ENCODE results near the gene PLA2G2D. TPM values are rescaled to one million over a fixed set of nuclear protein-coding genes. Genes with fewer than 3 reads are reported as not detected.
A peak's percentile ranks its signal among the peaks of the same experiment; 100 is the strongest.

The PLA2G2D gene
- total and polyA plus RNA-seq, 9 of the 15 experiments (the other 6 are each of a cell fraction or from before 2014, with no cell fraction given) = not detected

DNA sequence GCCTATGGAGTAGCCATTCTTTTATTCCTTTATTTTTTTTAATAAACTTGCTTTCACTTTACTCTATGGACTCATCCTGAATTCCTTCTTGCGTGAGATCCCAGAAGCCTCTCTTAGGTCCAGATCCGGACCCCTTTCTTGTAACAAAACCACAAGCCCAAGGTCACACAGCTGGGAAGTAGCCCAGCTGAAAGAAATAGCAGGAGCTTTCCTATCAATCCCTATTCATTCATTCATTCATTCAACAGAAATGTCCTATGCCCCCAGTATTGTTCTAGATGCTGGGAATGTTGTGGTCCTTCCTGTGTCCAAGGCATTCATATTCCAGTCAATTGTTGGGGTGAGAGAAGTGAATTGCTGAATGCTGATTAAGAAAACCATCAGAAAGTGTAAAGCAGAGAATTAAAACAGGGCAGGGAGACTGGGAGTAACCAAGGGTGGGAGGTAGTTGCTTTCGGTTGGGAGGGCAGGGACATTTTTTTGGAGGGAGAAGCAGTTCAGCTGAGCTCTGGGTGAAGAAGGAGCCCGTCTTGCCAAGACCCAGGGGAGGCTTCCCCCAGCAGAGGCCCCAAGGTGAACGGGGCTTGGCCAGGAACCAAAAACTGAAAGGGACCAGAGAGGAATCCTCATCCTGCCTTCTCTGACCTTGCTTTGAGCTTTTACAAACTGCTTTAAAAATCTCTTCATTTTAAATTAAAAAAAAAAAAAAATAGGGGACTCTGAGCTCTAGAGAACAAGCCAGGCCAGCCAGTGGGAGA is 10.8 kb downstream of the PLA2G2D start (continued):
- no peak for TF ChIP-seq FOXK2 (conservative IDR thresholded peaks at IDR 0.05 in 1 of 2, IDR thresholded peaks at IDR 0.05 in 1 of 2; ENCODE audit: low read depth in 2 of 2)
- TF ChIP-seq GABPB1 (CRISPR knock-in tag; IDR thresholded peaks at IDR 0.05) = no peak
- no peak for TF ChIP-seq ZNF239 (CRISPR knock-in tag; IDR thresholded peaks at IDR 0.05)
- no peak for TF ChIP-seq BRD4 (IDR thresholded peaks at IDR 0.05)
- no peak for TF ChIP-seq ZNF717 (CRISPR knock-in tag; IDR thresholded peaks at IDR 0.05)
- TF ChIP-seq, protein P1, sequence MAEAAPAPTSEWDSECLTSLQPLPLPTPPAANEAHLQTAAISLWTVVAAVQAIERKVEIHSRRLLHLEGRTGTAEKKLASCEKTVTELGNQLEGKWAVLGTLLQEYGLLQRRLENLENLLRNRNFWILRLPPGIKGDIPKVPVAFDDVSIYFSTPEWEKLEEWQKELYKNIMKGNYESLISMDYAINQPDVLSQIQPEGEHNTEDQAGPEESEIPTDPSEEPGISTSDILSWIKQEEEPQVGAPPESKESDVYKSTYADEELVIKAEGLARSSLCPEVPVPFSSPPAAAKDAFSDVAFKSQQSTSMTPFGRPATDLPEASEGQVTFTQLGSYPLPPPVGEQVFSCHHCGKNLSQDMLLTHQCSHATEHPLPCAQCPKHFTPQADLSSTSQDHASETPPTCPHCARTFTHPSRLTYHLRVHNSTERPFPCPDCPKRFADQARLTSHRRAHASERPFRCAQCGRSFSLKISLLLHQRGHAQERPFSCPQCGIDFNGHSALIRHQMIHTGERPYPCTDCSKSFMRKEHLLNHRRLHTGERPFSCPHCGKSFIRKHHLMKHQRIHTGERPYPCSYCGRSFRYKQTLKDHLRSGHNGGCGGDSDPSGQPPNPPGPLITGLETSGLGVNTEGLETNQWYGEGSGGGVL (CRISPR knock-in tag; IDR thresholded peaks at IDR 0.05) = no peak

DNA sequence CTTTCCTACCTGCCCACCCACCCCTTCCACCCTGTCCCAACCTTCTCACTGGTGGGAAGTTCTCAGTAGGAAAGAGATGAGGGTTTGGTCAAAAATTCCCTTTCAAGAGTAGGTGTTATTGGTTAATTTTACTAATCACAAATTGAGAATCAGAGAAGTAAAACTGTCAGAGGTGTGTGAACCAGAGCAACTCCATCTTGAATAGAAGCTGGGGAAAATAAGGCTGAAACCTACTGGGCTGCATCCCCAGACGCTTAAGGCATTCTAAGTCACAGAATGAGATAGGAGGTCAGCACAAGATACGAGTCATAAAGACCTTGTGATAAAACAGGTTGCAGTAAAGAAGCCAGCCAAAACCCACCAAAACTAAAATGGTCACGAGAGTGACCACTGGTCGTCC is 11.5 kb downstream of the PLA2G2D start:
- Histone ChIP-seq H3K27me3 (ENCODE audit: control insufficient read depth in 2 of 2, insufficient read depth in 2 of 2, low read length in 2 of 2) (peaks cover 7 to 30% of the 10 kb centered on the region in 2 experiments; a peak in 4 of 5 replicates), H4K20me1 (replicated peaks; ENCODE audit: control insufficient read depth, insufficient read depth, low read length) (peaks cover 3% of the 10 kb centered on the region; the same call in 1 of the 2 replicates), H2AFZ (ENCODE audit: low read depth, low read length) (no peak overlapping the region), H3K27ac (ENCODE audit: extremely low read depth, low read depth, low read length) (no peak overlapping the region), H3K4me1 (replicated peaks in 1 of 2; ENCODE audit: control insufficient read depth in 2 of 2, insufficient read depth in 2 of 2, low read length in 2 of 2) (no peaks in the 10 kb centered on the region; a peak in 1 of 5 replicates), H3K9ac (ENCODE audit: insufficient read depth in 1 of 2, low read depth in 2 of 2, low read length in 2 of 2) (no peak overlapping the region), H3K36me3 (ENCODE audit: control insufficient read depth, insufficient read depth, low read length) (no peaks in the 10 kb centered on the region), H3K4me2 (ENCODE audit: insufficient read depth, low read length) (no peak overlapping the region), H3K79me2 (ENCODE audit: control insufficient read depth, insufficient read depth, low read length) (no peaks in the 10 kb centered on the region), H3K4me3 (no peak overlapping the region), H3K9me3 (replicated peaks; ENCODE audit: control insufficient read depth, insufficient read depth, low read depth, low read length) (no peaks in the 10 kb centered on the region), H3K9me1 (ENCODE audit: control insufficient read depth, insufficient read depth, low read length) (no peaks in the 10 kb centered on the region)
- TF ChIP-seq SIRT6 (IDR thresholded peaks at IDR 0.05; ENCODE audit: low read depth, low read length) (no peak), NR4A1 (CRISPR knock-in tag; IDR thresholded peaks at IDR 0.05) (no peak), NR4A1 (tag; IDR thresholded peaks at IDR 0.05) (peak; percentile 72), LARP7 (IDR thresholded peaks at IDR 0.05) (no peak), STAT5A (IDR thresholded peaks at IDR 0.05; ENCODE audit: borderline replicate concordance, low read length) (no peak)
- TF ChIP-seq, protein P2, sequence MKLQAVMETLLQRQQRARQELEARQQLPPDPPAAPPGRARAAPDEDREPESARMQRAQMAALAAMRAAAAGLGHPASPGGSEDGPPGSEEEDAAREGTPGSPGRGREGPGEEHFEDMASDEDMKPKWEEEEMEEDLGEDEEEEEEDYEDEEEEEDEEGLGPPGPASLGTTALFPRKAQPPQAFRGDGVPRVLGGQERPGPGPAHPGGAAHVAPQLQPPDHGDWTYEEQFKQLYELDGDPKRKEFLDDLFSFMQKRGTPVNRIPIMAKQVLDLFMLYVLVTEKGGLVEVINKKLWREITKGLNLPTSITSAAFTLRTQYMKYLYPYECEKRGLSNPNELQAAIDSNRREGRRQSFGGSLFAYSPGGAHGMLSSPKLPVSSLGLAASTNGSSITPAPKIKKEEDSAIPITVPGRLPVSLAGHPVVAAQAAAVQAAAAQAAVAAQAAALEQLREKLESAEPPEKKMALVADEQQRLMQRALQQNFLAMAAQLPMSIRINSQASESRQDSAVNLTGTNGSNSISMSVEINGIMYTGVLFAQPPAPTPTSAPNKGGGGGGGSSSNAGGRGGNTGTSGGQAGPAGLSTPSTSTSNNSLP (IDR thresholded peaks at IDR 0.05; ENCODE audit: borderline replicate concordance, low read depth, low read length) = no peak
- POLR2A ChIA-PET = no interaction called here
- no peak for FAIRE-seq
- in situ Hi-C loops (cut with MboI) = no loop called here
- WGBS (ENCODE audit: insufficient coverage, low coverage, missing lambda C conversion rate) = 0% methylated on average over 4 of the region's 4 CpGs
- no peak for DNase-seq (ENCODE audit: extremely low read depth in 1 of 4, low spot score in 3 of 4)
- ATAC-seq = no peak
- intact Hi-C loops (cut with micrococcal nuclease) = no loop called here
- BruUV-seq (replicated peaks) = no TSS peak
- CTCF ChIA-PET (ENCODE audit: low intra/inter-chr PET ratio) = no interaction called here
